NCI-H748 (cell line): ENCODE data around the gene SNX8.
"Not testable (repeated sequence)": the region's sequence is repeated elsewhere in the genome, so short reads cannot be mapped to it uniquely, and the experiment has no call there.

Source experiments
- DNase-seq: peaks from one replicate; lab custom pipeline; 2025; ENCODE audit not compliant: unreplicated experiment; lab: John Stamatoyannopoulos, UW

Gene SNX8

GRCh38 chr7:2330493-2330892 lies 16.3 kb upstream of the SNX8 start:
- no peak for DNase-seq

GRCh38 chr7:2326951-2327350 lies 12.7 kb upstream of the SNX8 start:
- DNase-seq = no peak

- DNase-seq = no peak
These were observed 10.9 kb upstream of the SNX8 start for GRCh38 chr7:2325162-2325561.

GRCh38 chr7:2321020-2321419 lies 6.8 kb upstream of the SNX8 start:
- DNase-seq = peak; percentile 18

- DNase-seq = no peak
These were observed 3.5 kb upstream of the SNX8 start for GRCh38 chr7:2317556-2318293.

- no peak for DNase-seq
These were observed 2.3 kb upstream of the SNX8 start for GRCh38 chr7:2316578-2316977.

- no peak for DNase-seq
These were observed 1.5 kb upstream of the SNX8 start for GRCh38 chr7:2315787-2316186.

- DNase-seq = not testable (repeated sequence)
These were observed 802 bp upstream of the SNX8 start for GRCh38 chr7:2314956-2315530.

GRCh38 chr7:2313450-2314208 lies 612 bp downstream of the SNX8 start:
- DNase-seq = peak; percentile 36

GRCh38 chr7:2312267-2312929 lies 1.8 kb downstream of the SNX8 start:
- no peak for DNase-seq

GRCh38 chr7:2309889-2310331 lies 4.3 kb downstream of the SNX8 start:
- no peak for DNase-seq

GRCh38 chr7:2307690-2308107 lies 6.5 kb downstream of the SNX8 start:
- no peak for DNase-seq

- DNase-seq = no peak
These were observed 7.6 kb downstream of the SNX8 start for GRCh38 chr7:2306688-2307087.

GRCh38 chr7:2305258-2305657 lies 9.0 kb downstream of the SNX8 start:
- not testable (repeated sequence) for DNase-seq

- not testable (repeated sequence) for DNase-seq
These were observed 10.7 kb downstream of the SNX8 start for GRCh38 chr7:2303520-2303919.

- DNase-seq = not testable (repeated sequence)
These were observed 11.4 kb downstream of the SNX8 start for GRCh38 chr7:2302743-2303397.

- DNase-seq = no peak
These were observed 12.8 kb downstream of the SNX8 start for GRCh38 chr7:2301511-2301863.

- no peak for DNase-seq
These were observed 14.2 kb downstream of the SNX8 start for GRCh38 chr7:2299870-2300512.

GRCh38 chr7:2299131-2299829 lies 15.0 kb downstream of the SNX8 start:
- DNase-seq = no peak

GRCh38 chr7:2296832-2297231 lies 17.4 kb downstream of the SNX8 start:
- DNase-seq = no peak
